GM19328 (cell line): ENCODE results near the gene JADE2.
"Not testable (repeated sequence)": the region's sequence is repeated elsewhere in the genome, so short reads cannot be mapped to it uniquely, and the experiment has no call there.

Source experiments
- ATAC-seq: cut with Tn5 transposase; IDR thresholded peaks from one replicate; pipeline ENCODE4 v1.9.1; 2021; ENCODE audit warnings: mild to moderate bottlenecking, moderate library complexity; ENCODE audit not compliant: unreplicated experiment

Gene JADE2

GRCh38 chr5:134524826-134525682 is at the start of gene JADE2:
Gene JADE2, plus strand, starts transcription at chr5:134525670. Its CDS starts 10,188 bp downstream, at chr5:134535858.
- no peak for ATAC-seq

- no peak for ATAC-seq
These were observed 47.8 kb upstream of the JADE2 start for GRCh38 chr5:134477462-134478245.

- no peak for ATAC-seq
These were observed 45.6 kb upstream of the JADE2 start for GRCh38 chr5:134479839-134480238.

GRCh38 chr5:134489227-134489944 is 36.1 kb upstream of the JADE2 start:
- ATAC-seq = no peak

- ATAC-seq = no peak
These were observed 35.1 kb upstream of the JADE2 start for GRCh38 chr5:134490255-134490924.

- ATAC-seq = no peak
These were observed 34.6 kb upstream of the JADE2 start for GRCh38 chr5:134490925-134491271.

GRCh38 chr5:134491841-134492442 is 33.5 kb upstream of the JADE2 start:
- ATAC-seq = no peak

- ATAC-seq = no peak
These were observed 32.9 kb upstream of the JADE2 start for GRCh38 chr5:134492568-134492967.

GRCh38 chr5:134493461-134494055 is 31.9 kb upstream of the JADE2 start:
- ATAC-seq = no peak

GRCh38 chr5:134494780-134495179 is 30.7 kb upstream of the JADE2 start:
- ATAC-seq = no peak

- ATAC-seq = not testable (repeated sequence)
These were observed 25.6 kb upstream of the JADE2 start for GRCh38 chr5:134499905-134500304.

- no peak for ATAC-seq
These were observed 24.6 kb upstream of the JADE2 start for GRCh38 chr5:134500699-134501430.

- ATAC-seq = no peak
These were observed 23.2 kb upstream of the JADE2 start for GRCh38 chr5:134502259-134502658.

GRCh38 chr5:134503088-134503936 is 22.2 kb upstream of the JADE2 start:
- ATAC-seq = no peak

- no peak for ATAC-seq
These were observed 21.5 kb upstream of the JADE2 start for GRCh38 chr5:134503937-134504437.

- no peak for ATAC-seq
These were observed 20.7 kb upstream of the JADE2 start for GRCh38 chr5:134504629-134505300.
